ENCODE measurements around the gene PLCD3.

DNA sequence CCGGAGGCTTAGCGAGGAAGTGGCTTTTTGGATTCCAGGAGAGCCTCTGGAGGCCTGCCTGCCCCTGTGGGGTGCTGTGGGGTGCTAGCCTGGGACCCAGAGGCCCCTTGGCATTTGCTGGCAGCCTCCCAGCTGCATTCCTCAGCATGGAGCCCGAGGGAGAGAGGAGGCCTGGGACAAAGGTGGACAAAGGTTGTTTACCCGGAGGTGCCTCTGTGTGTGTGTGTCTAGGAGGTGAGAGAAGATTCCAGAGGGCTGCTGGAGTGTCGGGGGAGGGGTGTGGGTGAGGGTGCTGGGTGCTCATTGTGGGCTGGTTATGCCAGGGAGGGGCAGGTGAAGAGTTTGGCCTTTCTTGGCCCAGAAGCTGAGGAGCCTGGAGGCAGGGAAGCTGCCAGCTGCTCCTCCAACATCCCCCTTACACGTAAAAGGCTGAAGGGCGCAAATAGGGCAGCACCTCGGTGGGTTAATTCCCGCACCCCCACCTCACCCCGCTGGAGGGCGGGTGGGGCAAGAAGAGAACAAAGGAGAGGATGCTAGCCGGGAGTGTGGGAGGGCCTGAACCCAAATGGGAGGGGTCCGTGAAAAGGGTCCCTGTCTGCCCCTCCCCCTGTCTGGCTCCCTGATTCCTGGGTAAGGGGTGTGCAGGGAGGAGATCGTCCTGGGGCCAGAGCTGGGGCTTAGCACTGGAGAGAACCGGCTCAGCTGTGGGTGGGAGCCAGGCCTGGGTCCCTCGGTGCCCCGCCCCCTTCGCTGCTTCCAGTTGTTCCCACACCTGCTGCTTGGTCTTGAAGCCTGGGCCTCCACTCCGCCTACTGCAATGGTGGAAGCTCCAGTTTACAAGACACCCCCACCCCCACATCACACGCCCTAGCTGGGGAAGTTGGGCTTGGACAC lies 39.3 kb upstream of the PLCD3 start:
- TF ChIP-seq, protein P1, sequence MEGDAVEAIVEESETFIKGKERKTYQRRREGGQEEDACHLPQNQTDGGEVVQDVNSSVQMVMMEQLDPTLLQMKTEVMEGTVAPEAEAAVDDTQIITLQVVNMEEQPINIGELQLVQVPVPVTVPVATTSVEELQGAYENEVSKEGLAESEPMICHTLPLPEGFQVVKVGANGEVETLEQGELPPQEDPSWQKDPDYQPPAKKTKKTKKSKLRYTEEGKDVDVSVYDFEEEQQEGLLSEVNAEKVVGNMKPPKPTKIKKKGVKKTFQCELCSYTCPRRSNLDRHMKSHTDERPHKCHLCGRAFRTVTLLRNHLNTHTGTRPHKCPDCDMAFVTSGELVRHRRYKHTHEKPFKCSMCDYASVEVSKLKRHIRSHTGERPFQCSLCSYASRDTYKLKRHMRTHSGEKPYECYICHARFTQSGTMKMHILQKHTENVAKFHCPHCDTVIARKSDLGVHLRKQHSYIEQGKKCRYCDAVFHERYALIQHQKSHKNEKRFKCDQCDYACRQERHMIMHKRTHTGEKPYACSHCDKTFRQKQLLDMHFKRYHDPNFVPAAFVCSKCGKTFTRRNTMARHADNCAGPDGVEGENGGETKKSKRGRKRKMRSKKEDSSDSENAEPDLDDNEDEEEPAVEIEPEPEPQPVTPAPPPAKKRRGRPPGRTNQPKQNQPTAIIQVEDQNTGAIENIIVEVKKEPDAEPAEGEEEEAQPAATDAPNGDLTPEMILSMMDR (IDR thresholded peaks at IDR 0.05) = no peak
- no peak for TF ChIP-seq POLR2A (IDR thresholded peaks at IDR 0.05)

Data from right lobe of liver (tissue), 4 donors.